Breast epithelium (tissue), 3 donors: ENCODE results near the gene MYO1D.

Experiments used
- CTCF ChIP-seq, 3 donors: fragments of 450-650 bp; IDR thresholded peaks; one replicate each; pipeline ENCODE4 v1.5.1; 2016 to 2017; ENCODE audit warnings: antibody characterized with exemption in 3 of 3, mild to moderate bottlenecking in 3 of 3, moderate library complexity in 3 of 3
- POLR2A ChIP-seq: fragments of 450-650 bp; IDR thresholded peaks from one replicate; pipeline ENCODE4 v1.6.1; 2016; ENCODE audit warnings: antibody characterized with exemption, mild to moderate bottlenecking, moderate library complexity

GRCh38 chr17:32878211-32878610 lies 1.3 kb upstream of the MYO1D start:
- TF ChIP-seq CTCF (IDR thresholded peaks at IDR 0.05) (no peak), POLR2A (no peak)
